ENCODE results near the gene NOL4L. TPM values are rescaled to one million over a fixed set of nuclear protein-coding genes. Genes with fewer than 3 reads are reported as not detected.

NOL4L gene
- total RNA-seq, 1 experiment from 2014 or later: 31.7 TPM

DNA sequence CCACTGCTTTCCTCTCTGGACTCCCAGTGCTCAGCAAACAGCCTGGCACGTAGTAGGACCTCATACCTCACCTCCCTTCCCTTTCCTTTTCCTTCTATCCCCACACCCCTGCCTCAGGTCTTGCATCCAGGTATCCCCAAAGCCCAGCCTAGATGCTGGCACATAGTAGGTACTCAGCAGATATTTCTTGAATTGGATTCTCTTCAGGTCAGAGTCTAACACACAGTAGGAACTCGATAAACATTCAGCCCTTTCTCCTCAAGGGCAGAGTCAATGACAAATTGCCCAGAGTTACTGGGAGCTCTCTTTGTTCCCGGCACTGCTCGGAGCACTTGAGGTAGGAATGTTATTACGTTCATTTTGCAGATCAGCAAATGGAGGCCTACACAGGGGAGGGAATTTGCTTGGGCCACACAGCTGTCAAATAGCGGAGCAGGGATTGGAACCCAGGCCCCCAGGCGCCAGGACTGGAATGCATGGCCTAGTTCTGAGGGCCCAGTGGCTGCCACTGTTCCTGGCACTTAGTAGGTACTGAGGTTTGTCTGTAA, 25.9 kb downstream of the NOL4L start:
- no peaks in the 10 kb centered on the region for H3K23me2 ChIP-seq (ENCODE audit: insufficient read length, low read depth, low read length, poor library complexity, severe bottlenecking)
- H2AK5ac ChIP-seq (ENCODE audit: insufficient read length, low read length): no peak overlapping the region
- no peak overlapping the region for H2AFZ ChIP-seq (ENCODE audit: low read length)
- no peak overlapping the region for H4K5ac ChIP-seq (ENCODE audit: insufficient read length, low read depth, low read length)
- no peak overlapping the region for H4K8ac ChIP-seq (replicated peaks; ENCODE audit: insufficient read length, low read depth, low read length)
- H3K9me3 ChIP-seq (ENCODE audit: control insufficient read depth, low read depth, low read length): no peaks in the 10 kb centered on the region
- no peak overlapping the region for H3K4me2 ChIP-seq (ENCODE audit: insufficient read depth, insufficient read length, low read length)
- H3K27ac Mint-ChIP-seq: no peak overlapping the region; a peak in 1 of 7 replicates
- no peak overlapping the region for H2BK20ac ChIP-seq (ENCODE audit: low read depth, low read length, poor library complexity, severe bottlenecking)
- no peak overlapping the region for H2BK12ac ChIP-seq (ENCODE audit: insufficient read length, low read depth, low read length)
- H3K14ac ChIP-seq (ENCODE audit: insufficient read depth, low read length): no peak overlapping the region
- H3K18ac ChIP-seq (ENCODE audit: insufficient read length, low read depth, low read length): no peak overlapping the region
- no peaks in the 10 kb centered on the region; a peak in 1 of 7 replicates for H3K36me3 Mint-ChIP-seq (ENCODE audit: insufficient read depth in 1 of 3, low read depth in 3 of 3)
- no peaks in the 10 kb centered on the region for H3K27me3 ChIP-seq (ENCODE audit: insufficient read depth, low read length)
- H3T11ph ChIP-seq (ENCODE audit: low read length): no peak overlapping the region
- no peak overlapping the region for H2BK5ac ChIP-seq (ENCODE audit: insufficient read length, low read length)
- H3K9ac ChIP-seq (ENCODE audit: extremely low read depth, insufficient read length, low read length): no peak overlapping the region
- DNase-seq: no peak
- H3K79me2 ChIP-seq (ENCODE audit: insufficient read depth, low read length): no peaks in the 10 kb centered on the region
- H3K23ac ChIP-seq (ENCODE audit: insufficient read length, low read depth, low read length): no peak overlapping the region
- TF ChIP-seq, protein P1, sequence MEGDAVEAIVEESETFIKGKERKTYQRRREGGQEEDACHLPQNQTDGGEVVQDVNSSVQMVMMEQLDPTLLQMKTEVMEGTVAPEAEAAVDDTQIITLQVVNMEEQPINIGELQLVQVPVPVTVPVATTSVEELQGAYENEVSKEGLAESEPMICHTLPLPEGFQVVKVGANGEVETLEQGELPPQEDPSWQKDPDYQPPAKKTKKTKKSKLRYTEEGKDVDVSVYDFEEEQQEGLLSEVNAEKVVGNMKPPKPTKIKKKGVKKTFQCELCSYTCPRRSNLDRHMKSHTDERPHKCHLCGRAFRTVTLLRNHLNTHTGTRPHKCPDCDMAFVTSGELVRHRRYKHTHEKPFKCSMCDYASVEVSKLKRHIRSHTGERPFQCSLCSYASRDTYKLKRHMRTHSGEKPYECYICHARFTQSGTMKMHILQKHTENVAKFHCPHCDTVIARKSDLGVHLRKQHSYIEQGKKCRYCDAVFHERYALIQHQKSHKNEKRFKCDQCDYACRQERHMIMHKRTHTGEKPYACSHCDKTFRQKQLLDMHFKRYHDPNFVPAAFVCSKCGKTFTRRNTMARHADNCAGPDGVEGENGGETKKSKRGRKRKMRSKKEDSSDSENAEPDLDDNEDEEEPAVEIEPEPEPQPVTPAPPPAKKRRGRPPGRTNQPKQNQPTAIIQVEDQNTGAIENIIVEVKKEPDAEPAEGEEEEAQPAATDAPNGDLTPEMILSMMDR (conservative IDR thresholded peaks at IDR 0.05): no peak
- no peak overlapping the region; a peak in 1 of 5 replicates for H3K4me3 Mint-ChIP-seq
- H3K4ac ChIP-seq (ENCODE audit: low read depth, low read length): no peak overlapping the region
- no peaks in the 10 kb centered on the region; a peak in 1 of 5 replicates for H3K9me3 Mint-ChIP-seq
- H3K4me1 Mint-ChIP-seq: peaks cover 43 to 49% of the 10 kb centered on the region in 2 experiments
- H3K79me1 ChIP-seq (ENCODE audit: insufficient read depth, low read depth, low read length, poor library complexity, severe bottlenecking): no peaks in the 10 kb centered on the region
- no peak overlapping the region for H3K27ac ChIP-seq (ENCODE audit: insufficient read length, low read depth, low read length)
- peaks cover 34% of the 10 kb centered on the region for H3K27me3 Mint-ChIP-seq (ENCODE audit: low read depth)
- peaks cover 2% of the 10 kb centered on the region for H4K20me1 ChIP-seq (ENCODE audit: control insufficient read depth, insufficient read depth, insufficient read length)
- no peak overlapping the region for H2BK120ac ChIP-seq (ENCODE audit: low read depth, low read length, poor library complexity, severe bottlenecking)
- WGBS (ENCODE audit: extremely low coverage, insufficient read length, low lambda C conversion rate): no CpG with 5 or more reads among the region's 7 CpGs
- H3K4me1 ChIP-seq (ENCODE audit: insufficient read depth, low read length): no peaks in the 10 kb centered on the region
- H4K91ac ChIP-seq (ENCODE audit: insufficient read length, low read depth, low read length): no peak overlapping the region
- no peak overlapping the region for H3K56ac ChIP-seq (ENCODE audit: insufficient read length, low read depth, low read length)
- H2BK15ac ChIP-seq (ENCODE audit: low read depth, low read length): no peak overlapping the region
